ENCODE data around the gene CSGALNACT2. TPM values are rescaled to one million over a fixed set of nuclear protein-coding genes. Genes with fewer than 3 reads are reported as not detected.

CSGALNACT2 gene
- total and polyA plus RNA-seq, 2 of the 13 experiments (the other 11 are each of a cell fraction or from before 2014, with no cell fraction given) = 3.3 to 7.1 TPM

DNA sequence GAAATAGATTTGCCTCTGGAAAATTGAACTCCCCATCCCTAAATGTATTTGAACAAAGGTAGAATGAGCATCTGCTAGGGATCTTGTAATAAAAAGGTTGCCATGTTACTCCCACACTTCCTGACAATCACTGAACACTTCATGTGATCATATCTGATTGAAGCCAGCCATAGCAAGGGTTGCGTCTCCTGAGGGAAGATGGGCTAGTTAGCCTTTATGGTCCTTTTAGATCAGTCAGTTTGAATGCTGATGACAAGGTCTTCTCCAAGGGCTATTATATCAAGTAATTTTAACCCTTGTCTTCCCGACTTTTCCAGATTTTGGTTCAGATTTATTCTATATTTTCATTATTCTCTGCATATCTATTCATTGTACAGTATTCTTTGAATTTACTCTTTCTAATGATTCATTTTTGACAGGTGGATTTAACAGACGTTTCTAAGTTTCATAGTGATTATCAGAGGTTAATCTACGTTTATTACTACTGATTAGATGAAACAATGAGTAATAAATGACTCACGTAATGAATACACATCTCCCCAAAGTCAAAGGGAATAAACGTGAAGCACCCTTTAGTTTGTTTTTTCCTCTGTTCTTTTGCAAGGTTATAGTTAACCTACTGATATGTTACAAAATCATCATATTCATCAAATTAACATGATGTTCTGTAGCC, 28.1 kb downstream of the CSGALNACT2 start:
- no peak for TF ChIP-seq EED (CRISPR knock-in tag; IDR thresholded peaks at IDR 0.05)
- no peak for TF ChIP-seq ZNF329 (CRISPR knock-in tag; IDR thresholded peaks at IDR 0.05; ENCODE audit: low read depth)
- no peak for TF ChIP-seq MAZ (IDR thresholded peaks at IDR 0.05; ENCODE audit: borderline replicate concordance, low read depth, low read length)
- no peak for TF ChIP-seq MAZ (CRISPR knock-in tag; IDR thresholded peaks at IDR 0.05; ENCODE audit: low read depth)
- no peak for TF ChIP-seq GATAD1 (CRISPR knock-in tag; IDR thresholded peaks at IDR 0.05)
- no peak for TF ChIP-seq MATR3 (CRISPR knock-in tag; IDR thresholded peaks at IDR 0.05)
- no peak for TF ChIP-seq DDIT3 (CRISPR knock-in tag; IDR thresholded peaks at IDR 0.05)
- TF ChIP-seq ZIK1 (CRISPR knock-in tag; IDR thresholded peaks at IDR 0.05; ENCODE audit: borderline replicate concordance, low read depth) = no peak
- TF ChIP-seq NAIF1 (CRISPR knock-in tag; IDR thresholded peaks at IDR 0.05; ENCODE audit: borderline replicate concordance) = no peak
- TF ChIP-seq NR2C2 (CRISPR knock-in tag; IDR thresholded peaks at IDR 0.05; ENCODE audit: borderline replicate concordance) = no peak
- TF ChIP-seq ATF7-NPFF (CRISPR knock-in tag; IDR thresholded peaks at IDR 0.05; ENCODE audit: low read depth) = no peak
- no peak for TF ChIP-seq ZBTB8A (CRISPR knock-in tag; IDR thresholded peaks at IDR 0.05; ENCODE audit: borderline replicate concordance, low read depth)
- no peak for TF ChIP-seq FOSL1 (CRISPR knock-in tag; IDR thresholded peaks at IDR 0.05; ENCODE audit: borderline replicate concordance)
- no peak for TF ChIP-seq NCOA5 (CRISPR knock-in tag; IDR thresholded peaks at IDR 0.05)
- no peak for TF ChIP-seq ZNF282 (IDR thresholded peaks at IDR 0.05; ENCODE audit: partially characterized antibody)
- TF ChIP-seq ZNF333 (CRISPR knock-in tag; IDR thresholded peaks at IDR 0.05; ENCODE audit: borderline replicate concordance) = no peak
- no peak for FAIRE-seq
- ChIA-PET CTCF (ENCODE audit: low intra/inter-chr PET ratio, low total read pairs) (no interaction called here), POLR2A (no interaction called here)
- no peak for DNase-seq (ENCODE audit: low spot score)
- no peak overlapping the region for H3K4me2 ChIP-seq (ENCODE audit: low read depth, low read length)
- H3K4me1 ChIP-seq (ENCODE audit: insufficient read depth, low read length) = no peaks in the 10 kb centered on the region
- no peak overlapping the region for H3K4me3 ChIP-seq (replicated peaks in 1 of 3; ENCODE audit: insufficient read depth in 1 of 3, low read depth in 2 of 3, low read length in 3 of 3)
- 90% methylated on average over 6 of the region's 6 CpGs for WGBS (ENCODE audit: low lambda C conversion rate)
- peaks cover 0 to 1% of the 10 kb centered on the region in 2 experiments; a peak in 2 of 5 replicates for H3K36me3 ChIP-seq (replicated peaks in 1 of 2; ENCODE audit: control insufficient read depth in 1 of 2, insufficient read depth in 2 of 2, low read length in 2 of 2)
- in situ Hi-C loops (cut with HindIII; ENCODE audit: extremely low pct_ligation_motif_present, low pct_unique_long_range_greater_than_20kb) (no loop called here), intact Hi-C loops (cut with micrococcal nuclease; ENCODE audit: unreplicated experiment) (no loop called here)
- no peaks in the 10 kb centered on the region for H3K79me2 ChIP-seq (ENCODE audit: insufficient read depth, low read length)
- no TSS peak for BruUV-seq (replicated peaks)
- no peak for ATAC-seq
- H2AFZ ChIP-seq (ENCODE audit: low read length) = no peak overlapping the region
- H3K9ac ChIP-seq (ENCODE audit: insufficient read depth, low read depth, low read length) = no peak overlapping the region
- H3K27me3 ChIP-seq (ENCODE audit: control insufficient read depth in 1 of 2, insufficient read depth in 2 of 2, low read length in 2 of 2) = no peaks in the 10 kb centered on the region
- H3K27ac ChIP-seq (ENCODE audit: extremely low read length, insufficient read depth, low read length) = no peak overlapping the region
- no peaks in the 10 kb centered on the region for H3K9me3 ChIP-seq (ENCODE audit: low read length)
- no peaks in the 10 kb centered on the region for H4K20me1 ChIP-seq (ENCODE audit: insufficient read depth, low read length)

Data from HepG2 (cell line).